NCI-H82 (cell line): ENCODE measurements around the gene LBP.
A peak's percentile ranks its signal among the peaks of the same experiment; 100 is the strongest.
"Not testable (repeated sequence)": the region's sequence is repeated elsewhere in the genome, so short reads cannot be mapped to it uniquely, and the experiment has no call there.

Experiments
- DNase-seq: peaks from one replicate; lab custom pipeline; 2025; lab: John Stamatoyannopoulos, UW

Gene LBP, protein sequence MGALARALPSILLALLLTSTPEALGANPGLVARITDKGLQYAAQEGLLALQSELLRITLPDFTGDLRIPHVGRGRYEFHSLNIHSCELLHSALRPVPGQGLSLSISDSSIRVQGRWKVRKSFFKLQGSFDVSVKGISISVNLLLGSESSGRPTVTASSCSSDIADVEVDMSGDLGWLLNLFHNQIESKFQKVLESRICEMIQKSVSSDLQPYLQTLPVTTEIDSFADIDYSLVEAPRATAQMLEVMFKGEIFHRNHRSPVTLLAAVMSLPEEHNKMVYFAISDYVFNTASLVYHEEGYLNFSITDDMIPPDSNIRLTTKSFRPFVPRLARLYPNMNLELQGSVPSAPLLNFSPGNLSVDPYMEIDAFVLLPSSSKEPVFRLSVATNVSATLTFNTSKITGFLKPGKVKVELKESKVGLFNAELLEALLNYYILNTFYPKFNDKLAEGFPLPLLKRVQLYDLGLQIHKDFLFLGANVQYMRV

DNA sequence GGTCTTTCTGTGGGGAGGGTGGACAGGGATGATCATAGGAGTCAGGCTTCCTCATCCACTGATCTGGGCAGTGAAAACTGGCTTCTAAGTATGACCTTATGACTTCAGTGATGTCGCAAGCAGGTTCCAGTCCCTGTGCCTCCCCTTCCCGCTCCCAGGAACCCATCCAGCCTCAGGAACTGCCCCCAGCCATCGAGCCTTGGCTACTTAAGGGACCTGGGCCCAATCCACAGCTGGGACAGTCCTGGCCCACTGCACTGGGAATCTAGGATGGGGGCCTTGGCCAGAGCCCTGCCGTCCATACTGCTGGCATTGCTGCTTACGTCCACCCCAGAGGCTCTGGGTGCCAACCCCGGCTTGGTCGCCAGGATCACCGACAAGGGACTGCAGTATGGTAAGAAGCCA lies at the start of gene LBP:
LBP (plus strand) TSS at position 236 of the 405 bp plus-strand sequence; CDS start at position 271, 35 bp downstream.
- DNase-seq, result no peak

- DNase-seq, result no peak
These were observed 48.2 kb upstream of the LBP start for GRCh38 chr20:38297916-38298674.

- no peak for DNase-seq
These were observed 47.5 kb upstream of the LBP start for GRCh38 chr20:38298768-38299288.

- DNase-seq, result no peak
These were observed 46.3 kb upstream of the LBP start for GRCh38 chr20:38299963-38300362.

GRCh38 chr20:38300438-38300837 lies 45.8 kb upstream of the LBP start:
- no peak for DNase-seq

GRCh38 chr20:38301309-38301708 lies 45.0 kb upstream of the LBP start:
- no peak for DNase-seq

GRCh38 chr20:38302786-38303185 lies 43.5 kb upstream of the LBP start:
- no peak for DNase-seq

GRCh38 chr20:38303908-38304379 lies 42.3 kb upstream of the LBP start, which contains the start of gene BPI:
Gene BPI (plus strand): TSS chr20:38304156. CDS start chr20:38304224, 68 bp downstream.
- no peak for DNase-seq

GRCh38 chr20:38304845-38305447 lies 41.3 kb upstream of the LBP start:
- DNase-seq, result peak; percentile 87

- no peak for DNase-seq
These were observed 40.7 kb upstream of the LBP start for GRCh38 chr20:38305541-38305940.

- DNase-seq, result no peak
These were observed 39.9 kb upstream of the LBP start for GRCh38 chr20:38306379-38306778.

- peak; percentile 57 for DNase-seq
These were observed 38.8 kb upstream of the LBP start for GRCh38 chr20:38307371-38308046.

GRCh38 chr20:38308047-38308438 lies 38.2 kb upstream of the LBP start:
- DNase-seq, result peak; percentile 38

DNA sequence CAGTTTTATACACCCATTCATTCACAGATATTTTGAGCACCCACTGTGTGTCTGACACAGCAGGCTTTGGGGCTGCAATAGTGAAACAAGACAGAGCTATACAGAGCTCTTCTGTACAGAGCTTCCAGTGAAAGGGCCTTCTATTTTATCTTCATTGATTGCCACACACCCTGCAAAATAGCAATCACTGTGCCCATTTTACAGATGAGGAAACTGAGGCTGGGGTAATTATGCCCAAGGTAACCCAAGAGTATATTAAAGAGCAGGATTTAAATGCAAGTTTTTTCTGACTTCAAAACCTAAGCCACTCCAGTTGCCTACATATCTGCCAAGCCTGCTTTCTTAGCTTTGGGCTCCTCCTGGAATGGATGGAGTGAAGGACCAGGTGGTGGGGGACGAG lies 37.8 kb upstream of the LBP start:
- no peak for DNase-seq

GRCh38 chr20:38311091-38311490 lies 35.2 kb upstream of the LBP start:
- DNase-seq, result no peak

DNA sequence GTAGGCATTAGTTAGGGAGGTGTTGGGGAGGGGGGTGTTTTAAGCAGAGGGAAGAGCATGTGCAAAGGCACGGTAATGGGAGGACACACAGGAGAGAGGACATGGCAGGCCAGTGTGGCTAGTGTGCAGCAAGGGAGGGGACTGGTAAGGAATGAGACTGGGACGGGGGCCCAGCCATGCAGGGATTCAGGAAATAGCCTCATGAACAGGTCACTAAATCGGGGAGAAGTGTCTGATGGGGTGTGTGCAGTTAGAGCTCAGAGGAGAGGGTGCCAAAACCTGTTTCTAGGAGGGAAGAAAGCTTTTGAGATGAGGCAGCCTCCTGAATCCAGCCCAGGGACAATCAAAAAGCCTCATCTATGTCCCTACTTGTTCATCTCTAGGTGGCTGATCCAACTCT lies 34.8 kb upstream of the LBP start:
- no peak for DNase-seq

DNA sequence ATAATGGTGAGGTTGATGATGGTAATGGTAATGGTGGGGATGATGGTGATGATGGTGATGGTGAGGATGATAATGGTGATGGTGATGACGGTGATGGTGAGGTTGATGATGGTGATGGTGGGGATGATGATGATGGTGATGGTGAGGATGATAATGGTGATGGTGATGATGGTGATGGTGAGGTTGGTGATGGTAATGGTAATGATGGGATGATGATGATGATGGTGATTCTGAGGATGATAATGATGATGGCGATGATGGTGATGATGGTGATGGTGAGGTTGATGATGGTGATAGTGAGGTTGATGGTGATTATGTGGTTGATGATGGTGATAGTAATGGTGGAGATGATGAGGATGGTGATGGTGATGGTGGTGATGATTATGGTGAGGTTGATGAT lies 32.6 kb upstream of the LBP start:
- DNase-seq, result no peak

- DNase-seq, result not testable (repeated sequence)
These were observed 31.9 kb upstream of the LBP start for GRCh38 chr20:38314350-38314749.

DNA sequence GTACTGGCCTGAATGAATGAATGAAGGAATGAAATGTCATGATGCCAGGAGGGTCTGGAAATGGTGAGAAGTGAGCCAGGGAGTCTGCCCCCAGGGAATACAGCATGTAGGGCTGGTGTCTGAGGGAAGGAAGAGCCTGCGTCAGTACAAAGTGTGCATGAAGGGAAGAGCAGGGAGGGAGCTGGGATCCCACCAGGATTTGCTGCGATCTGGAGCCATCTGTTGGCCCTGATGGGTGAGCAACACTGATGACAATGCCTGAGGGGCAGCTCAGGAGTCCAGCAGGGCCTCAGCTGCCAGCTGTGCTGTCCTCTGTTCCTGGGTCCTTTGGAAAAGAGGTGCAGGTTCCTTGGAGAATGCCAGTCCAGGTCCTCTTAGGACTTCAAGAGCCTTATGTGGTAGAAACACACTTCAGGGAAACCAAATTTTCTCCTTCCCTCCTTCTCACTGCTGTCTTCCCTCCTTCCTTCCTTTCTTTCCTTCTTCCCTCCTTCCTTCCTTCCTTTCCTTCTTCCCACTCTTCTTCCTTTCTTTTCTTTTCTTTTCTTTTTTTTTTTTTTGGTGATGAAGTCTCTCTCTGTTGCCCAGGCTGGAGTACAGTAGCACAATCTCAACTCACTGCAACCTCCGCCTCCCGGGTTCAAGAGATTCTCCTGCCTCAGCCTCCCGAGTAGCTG lies 30.9 kb upstream of the LBP start:
- DNase-seq, result peak; percentile 90

DNA sequence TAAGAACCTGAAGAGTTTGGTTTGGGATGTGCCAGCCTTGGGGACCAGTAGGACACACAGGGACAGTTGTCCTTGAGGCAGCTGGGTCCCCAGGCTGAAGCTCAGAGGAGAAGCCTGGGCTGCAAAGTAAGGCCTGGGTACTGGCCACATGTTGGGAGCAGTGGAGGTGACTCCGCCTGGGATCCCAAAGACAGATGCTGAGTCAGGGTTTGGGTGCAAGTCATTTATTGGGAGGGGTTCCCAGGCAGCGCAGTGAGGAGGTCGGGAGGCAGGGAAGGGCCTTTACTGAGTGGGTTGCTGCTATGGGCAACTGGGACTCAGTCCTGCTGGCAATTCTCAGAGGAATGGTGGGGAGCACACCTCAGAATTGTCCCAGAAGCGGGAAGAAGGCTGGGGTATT lies 29.9 kb upstream of the LBP start:
- peak; percentile 45 for DNase-seq

DNA sequence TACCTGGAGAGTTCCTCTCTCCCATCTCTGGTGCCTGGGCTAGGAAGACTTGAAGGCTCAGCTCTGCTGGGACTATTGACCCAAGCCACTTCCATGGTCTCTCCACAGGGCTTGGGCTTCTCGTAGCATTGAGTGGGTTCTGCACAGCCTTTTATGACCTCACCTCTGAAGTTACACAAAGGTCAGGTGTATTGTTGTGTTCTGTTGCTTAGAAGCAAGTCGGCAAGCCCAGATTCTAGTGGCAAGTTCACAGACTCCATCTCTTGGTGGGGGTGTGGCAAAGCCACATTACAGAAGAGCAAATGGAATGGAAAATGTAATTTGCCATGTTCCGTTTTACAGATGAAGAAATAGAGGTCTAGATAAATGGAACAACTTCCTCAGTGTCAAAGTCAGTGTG lies 28.9 kb upstream of the LBP start:
- DNase-seq, result no peak
